Type B pancreatic cell (in vitro differentiated cells): ENCODE results near the gene ALK. TPM values are rescaled to one million over a fixed set of nuclear protein-coding genes. Genes with fewer than 3 reads are reported as not detected.

Source experiments
- DNase-seq: peaks from one replicate; pipeline ENCODE4 v3.0.0; 2021; ENCODE audit warnings: mixed read lengths; ENCODE audit not compliant: unreplicated experiment; ENCODE audit errors: extremely low spot score
- H3K27ac Mint-ChIP-seq: 2 replicates; pipeline ENCODE4 v1.8.0; 2021; ENCODE audit warnings: mild to moderate bottlenecking, mixed read lengths
- H3K27me3 Mint-ChIP-seq: 2 replicates; pipeline ENCODE4 v1.8.0; 2021; ENCODE audit warnings: mixed read lengths
- H3K36me3 Mint-ChIP-seq: 2 replicates; pipeline ENCODE4 v1.8.0; 2021; ENCODE audit warnings: mixed read lengths
- H3K4me1 Mint-ChIP-seq: one replicate; pipeline ENCODE4 v1.8.0; 2021; ENCODE audit warnings: mixed read lengths; ENCODE audit not compliant: unreplicated experiment
- H3K4me3 Mint-ChIP-seq: 2 replicates; pipeline ENCODE4 v1.8.0; 2021; ENCODE audit warnings: mild to moderate bottlenecking, mixed read lengths
- H3K9me3 Mint-ChIP-seq: 2 replicates; pipeline ENCODE4 v1.8.0; 2021; ENCODE audit warnings: mixed read lengths
- CTCF ChIP-seq: fragments of 200-600 bp; sonication (generic); conservative IDR thresholded peaks from 2 replicates; pipeline ENCODE4 v1.5.0; 2021; ENCODE audit warnings: antibody characterized with exemption, mild to moderate bottlenecking
- total RNA-seq: library from RNA; stranded (reverse); gene quantifications from 2 replicates; pipeline ENCODE4 v1.2.1, GENCODE V29; 2021; ENCODE audit warnings: low replicate concordance

The ALK gene
- total RNA-seq, 1 donor from 2014 or later = 7.7 TPM

GRCh38 chr2:29718076-29718686 is 203.2 kb downstream of the ALK start:
- Mint-ChIP-seq H3K4me1 (peaks cover 27% of the 10 kb centered on the region), H3K27ac (no peak overlapping the region), H3K36me3 (peaks cover 4% of the 10 kb centered on the region), H3K4me3 (no peak overlapping the region), H3K9me3 (peaks cover 2% of the 10 kb centered on the region), H3K27me3 (peaks cover 13% of the 10 kb centered on the region)
- no peak for TF ChIP-seq CTCF
- no peak for DNase-seq

GRCh38 chr2:29715655-29716054 is 205.7 kb downstream of the ALK start:
- H3K4me3 Mint-ChIP-seq = no peak overlapping the region
- DNase-seq = no peak
- H3K9me3 Mint-ChIP-seq = no peaks in the 10 kb centered on the region
- H3K36me3 Mint-ChIP-seq = peaks cover 4% of the 10 kb centered on the region
- no peak for TF ChIP-seq CTCF
- peaks cover 11% of the 10 kb centered on the region for H3K27me3 Mint-ChIP-seq
- no peak overlapping the region for H3K27ac Mint-ChIP-seq
- peaks cover 24% of the 10 kb centered on the region for H3K4me1 Mint-ChIP-seq

- DNase-seq = no peak
- Mint-ChIP-seq H3K9me3 (no peaks in the 10 kb centered on the region), H3K27ac (no peak overlapping the region), H3K27me3 (peaks cover 11% of the 10 kb centered on the region), H3K36me3 (peaks cover 4% of the 10 kb centered on the region), H3K4me3 (no peak overlapping the region), H3K4me1 (peaks cover 14% of the 10 kb centered on the region)
- TF ChIP-seq CTCF = no peak
Measured at GRCh38 chr2:29714333-29714732, 207.1 kb downstream of the ALK start.

GRCh38 chr2:29706171-29706720 is 215.1 kb downstream of the ALK start:
- no peak overlapping the region for H3K4me3 Mint-ChIP-seq
- H3K9me3 Mint-ChIP-seq = no peaks in the 10 kb centered on the region
- H3K36me3 Mint-ChIP-seq = peaks cover 6% of the 10 kb centered on the region
- H3K27me3 Mint-ChIP-seq = no peaks in the 10 kb centered on the region
- TF ChIP-seq CTCF = no peak
- no peak for DNase-seq
- H3K4me1 Mint-ChIP-seq = peaks cover 15% of the 10 kb centered on the region
- H3K27ac Mint-ChIP-seq = peak overlapping the region; percentile 12

- Mint-ChIP-seq H3K4me1 (peaks cover 15% of the 10 kb centered on the region), H3K9me3 (no peaks in the 10 kb centered on the region)
- DNase-seq = no peak
Measured at GRCh38 chr2:29705616-29706015, 215.8 kb downstream of the ALK start.

More at GRCh38 chr2:29705616-29706015, 215.8 kb downstream of the ALK start:
- Mint-ChIP-seq H3K36me3 (peaks cover 6% of the 10 kb centered on the region), H3K27me3 (no peaks in the 10 kb centered on the region), H3K27ac (no peak overlapping the region), H3K4me3 (no peak overlapping the region)
- no peak for TF ChIP-seq CTCF
